Uterus (tissue), 2 donors: ENCODE data around the gene EFNA3.

ENCODE experiments used
- CTCF ChIP-seq, 4 experiments: fragments of 200-600 bp in 2 of 4; fragments of 450-650 bp in 2 of 4; sonication (generic) in 2 of 4; IDR thresholded peaks; one replicate each; pipeline ENCODE4 v1.5.1; 2016 to 2019; ENCODE audit warnings: antibody characterized with exemption in 4 of 4, mild to moderate bottlenecking in 2 of 4, moderate library complexity in 1 of 4
- POLR2A ChIP-seq, 2 donors: fragments of 450-650 bp; IDR thresholded peaks; one replicate each; pipeline ENCODE4 v1.6.1; 2016; ENCODE audit warnings: antibody characterized with exemption in 2 of 2, mild to moderate bottlenecking in 1 of 2, moderate library complexity in 1 of 2

GRCh38 chr1:155044365-155044764 is 34.3 kb upstream of the EFNA3 start:
- TF ChIP-seq POLR2A (IDR thresholded peaks at IDR 0.05) (no peak), CTCF (IDR thresholded peaks at IDR 0.05) (no peak)
